Measurements from ENCODE around the gene TSPAN9.
"Not testable (repeated sequence)": the region's sequence is repeated elsewhere in the genome, so short reads cannot be mapped to it uniquely, and the experiment has no call there.

TSPAN9 gene

GRCh38 chr12:3042826-3043225 lies 34.4 kb upstream of the TSPAN9 start:
- peak in 2 of 10 donors; percentile 3 to 29 for DNase-seq
- intact Hi-C loops (cut with DNase I), result no loop called here

- intact Hi-C loops (cut with DNase I), result no loop called here
- DNase-seq, result peak in 2 of 10 donors; percentile 35 to 55
These were observed 33.8 kb upstream of the TSPAN9 start for GRCh38 chr12:3043406-3043805.

GRCh38 chr12:3044141-3044630 lies 33.0 kb upstream of the TSPAN9 start:
- DNase-seq, result peak in 2 of 10 donors; percentile 23 to 39
- intact Hi-C loops (cut with DNase I), result no loop called here

GRCh38 chr12:3045494-3045893 lies 31.7 kb upstream of the TSPAN9 start:
- DNase-seq, result no peak
- intact Hi-C loops (cut with DNase I), result no loop called here

- no peak for DNase-seq
- intact Hi-C loops (cut with DNase I), result no loop called here
These were observed 31.2 kb upstream of the TSPAN9 start for GRCh38 chr12:3045989-3046388.

- intact Hi-C loops (cut with DNase I), result no loop called here
- DNase-seq, result no peak
These were observed 30.6 kb upstream of the TSPAN9 start for GRCh38 chr12:3046441-3047200.

GRCh38 chr12:3047961-3048360 lies 29.2 kb upstream of the TSPAN9 start:
- intact Hi-C loops (cut with DNase I), result no loop called here
- DNase-seq, result no peak

- intact Hi-C loops (cut with DNase I), result no loop called here
- DNase-seq, result peak in 1 of 10 donors; percentile 18
These were observed 28.6 kb upstream of the TSPAN9 start for GRCh38 chr12:3048540-3048939.

GRCh38 chr12:3049176-3049575 lies 28.0 kb upstream of the TSPAN9 start:
- DNase-seq, result peak in 1 of 10 donors; percentile 46

GRCh38 chr12:3049611-3050249 lies 27.4 kb upstream of the TSPAN9 start:
- DNase-seq, result peak in 1 of 10 donors; percentile 35
- intact Hi-C loops (cut with DNase I), result no loop called here

More at GRCh38 chr12:3049176-3049575, 28.0 kb upstream of the TSPAN9 start:
- intact Hi-C loops (cut with DNase I), result no loop called here

- intact Hi-C loops (cut with DNase I), result no loop called here
- DNase-seq, result peak in 1 of 10 donors; percentile 41
These were observed 22.8 kb upstream of the TSPAN9 start for GRCh38 chr12:3054374-3054773.

- DNase-seq, result peak in 1 of 10 donors; percentile 62
- intact Hi-C loops (cut with DNase I), result no loop called here
These were observed 22.0 kb upstream of the TSPAN9 start for GRCh38 chr12:3055026-3055703.

- peak in 1 of 10 donors; percentile 21 for DNase-seq
- intact Hi-C loops (cut with DNase I), result no loop called here
These were observed 21.3 kb upstream of the TSPAN9 start for GRCh38 chr12:3055704-3056467.

- intact Hi-C loops (cut with DNase I), result no loop called here
- peak in 5 of 10 donors; percentile 27 to 91 (median 59) for DNase-seq
These were observed 16.1 kb upstream of the TSPAN9 start for GRCh38 chr12:3061059-3061458.

- intact Hi-C loops (cut with DNase I), result no loop called here
- peak in 1 of 10 donors; percentile 3 for DNase-seq
These were observed 15.5 kb upstream of the TSPAN9 start for GRCh38 chr12:3061501-3062215.

- DNase-seq, result no peak
These were observed 11.9 kb upstream of the TSPAN9 start for GRCh38 chr12:3065300-3065699.

GRCh38 chr12:3065846-3066245 lies 11.3 kb upstream of the TSPAN9 start:
- DNase-seq, result peak in 1 of 10 donors; percentile 38
- intact Hi-C loops (cut with DNase I), result not testable (repeated sequence)

More at GRCh38 chr12:3065300-3065699, 11.9 kb upstream of the TSPAN9 start:
- intact Hi-C loops (cut with DNase I), result no loop called here

- intact Hi-C loops (cut with DNase I), result loop anchor here (5.0 to 10.0 kb wide), 2 partner anchors 68 to 135 kb away; no protein-coding TSS in a partner anchor
- no peak for DNase-seq
These were observed 7.5 kb upstream of the TSPAN9 start for GRCh38 chr12:3069714-3070113.

GRCh38 chr12:3071107-3071506 lies 6.1 kb upstream of the TSPAN9 start:
- DNase-seq, result no peak
- intact Hi-C loops (cut with DNase I), result loop anchor here (5.0 to 10.0 kb wide), 2 partner anchors 66 to 134 kb away; no protein-coding TSS in a partner anchor
